ENCODE data around the gene YIPF2. TPM values are rescaled to one million over a fixed set of nuclear protein-coding genes. Genes with fewer than 3 reads are reported as not detected.

Gene YIPF2
- total and polyA plus RNA-seq, 2 of the 4 experiments (the other 2 are of a cell fraction), result 61.5 to 78.0 TPM

- no peak overlapping the region for H2BK5ac ChIP-seq (ENCODE audit: low read depth, low read length, poor library complexity, severe bottlenecking)
- TF ChIP-seq MAFK (IDR thresholded peaks at IDR 0.05; ENCODE audit: low read depth, low read length) (no peak), MXI1 (IDR thresholded peaks at IDR 0.05; ENCODE audit: borderline replicate concordance, low read depth, low read length) (no peak), ELK1 (IDR thresholded peaks at IDR 0.05; ENCODE audit: borderline replicate concordance, low read depth, low read length) (no peak), RFX5 (IDR thresholded peaks at IDR 0.05; ENCODE audit: low read depth, low read length) (no peak), MAZ (IDR thresholded peaks at IDR 0.05; ENCODE audit: borderline replicate concordance, low read depth, low read length) (no peak), FOS (IDR thresholded peaks at IDR 0.05; ENCODE audit: low read depth, low read length) (no peak), POLR2A (IDR thresholded peaks at IDR 0.05; ENCODE audit: low read depth, low read length) (no peak), SMC3 (IDR thresholded peaks at IDR 0.05; ENCODE audit: low read depth, low read length) (no peak), CTCF (conservative IDR thresholded peaks at IDR 0.05; ENCODE audit: low read depth, low read length) (no peak), RAD21 (IDR thresholded peaks at IDR 0.05; ENCODE audit: low read length) (no peak), BHLHE40 (IDR thresholded peaks at IDR 0.05; ENCODE audit: low read depth, low read length) (no peak), USF2 (IDR thresholded peaks at IDR 0.05; ENCODE audit: low read depth, low read length) (no peak), RCOR1 (IDR thresholded peaks at IDR 0.05; ENCODE audit: insufficient replicate concordance, low read length) (no peak), CEBPB (IDR thresholded peaks at IDR 0.05; ENCODE audit: low read depth, low read length) (no peak), NFE2L2 (IDR thresholded peaks at IDR 0.05; ENCODE audit: low read depth, low read length) (no peak), CHD1 (IDR thresholded peaks at IDR 0.05; ENCODE audit: low read depth, low read length) (no peak)
- H2AK9ac ChIP-seq (replicated peaks; ENCODE audit: low read depth, low read length, poor library complexity), result no peak overlapping the region
- BruUV-seq (replicated peaks), result no TSS peak
- H2AFZ ChIP-seq (replicated peaks; ENCODE audit: low read length, poor library complexity), result no peak overlapping the region
- H4K20me1 ChIP-seq (ENCODE audit: insufficient read depth, low read length), result peaks cover 66% of the 10 kb centered on the region
- WGBS, 2 experiments (ENCODE audit: extremely low coverage in 2 of 2, insufficient read length in 1 of 2), result no CpG with 5 or more reads among the region's 4 CpGs
- peaks cover 29% of the 10 kb centered on the region for H3K9me1 ChIP-seq (ENCODE audit: insufficient read depth, low read length)
- no peak overlapping the region for H4K91ac ChIP-seq (ENCODE audit: insufficient read depth, low read depth, low read length)
- H3K18ac ChIP-seq (ENCODE audit: low read depth, low read length), result no peak overlapping the region
- POLR2A ChIA-PET (ENCODE audit: unreplicated experiment), result no interaction called here
- dilution Hi-C loops (cut with HindIII; ENCODE audit: low sequenced_read_pairs, unreplicated experiment), result no loop called here
- H3K4me3 ChIP-seq (ENCODE audit: insufficient read depth, low read depth, low read length), result no peak overlapping the region
- no peak overlapping the region for H3K14ac ChIP-seq (replicated peaks; ENCODE audit: low read depth, low read length)
- in situ Hi-C loops (cut with MboI; ENCODE audit: low sequenced_read_pairs), result no loop called here
- H2BK15ac ChIP-seq (ENCODE audit: low read depth, low read length), result no peak overlapping the region
- H4K5ac ChIP-seq (ENCODE audit: low read depth, low read length), result no peak overlapping the region
- no peak overlapping the region for H2BK20ac ChIP-seq (ENCODE audit: low read depth, low read length)
- no peak overlapping the region for H4K8ac ChIP-seq (ENCODE audit: low read depth in 2 of 2, low read length in 2 of 2)
- H3K4me1 ChIP-seq (ENCODE audit: control insufficient read depth, insufficient read depth, low read length), result peaks cover 11% of the 10 kb centered on the region
- no peak overlapping the region for H3K23ac ChIP-seq (ENCODE audit: low read depth, low read length)
- DNase-seq (no peak), ATAC-seq (ENCODE audit: low read depth) (no peak)
- H2AK5ac ChIP-seq (ENCODE audit: low read depth, low read length), result no peak overlapping the region
- H3K27ac ChIP-seq (ENCODE audit: insufficient read depth, low read length), result no peak overlapping the region
- H3K56ac ChIP-seq (ENCODE audit: extremely low read depth, insufficient read depth, low read length), result no peak overlapping the region
- peaks cover 24 to 85% of the 10 kb centered on the region in 2 experiments for H3K79me1 ChIP-seq (ENCODE audit: low read depth in 1 of 2, low read length in 2 of 2)
- no peaks in the 10 kb centered on the region for H3K27me3 ChIP-seq (ENCODE audit: control insufficient read depth, insufficient read depth, low read length)
- no peak overlapping the region for H3K4ac ChIP-seq (ENCODE audit: low read depth, low read length)
- CTCF ChIA-PET, result interaction anchor here (0.5 to 0.6 kb wide), 2 partner anchors 51 to 440 kb away, joined by 3 to 8 read pairs; no protein-coding TSS in a partner anchor
- no peak overlapping the region for H3K9ac ChIP-seq (ENCODE audit: low read depth, low read length)
- intact Hi-C loops (cut with micrococcal nuclease), result no loop called here
- no peak overlapping the region for H2BK120ac ChIP-seq (ENCODE audit: low read depth, low read length)
- H3K36me3 ChIP-seq (ENCODE audit: control insufficient read depth, insufficient read depth, low read length), result 0 out of 2 replicates have a peak, but pooled peaks cover 2% of the 10 kb centered on the region
- H3K4me2 ChIP-seq (ENCODE audit: low read depth, low read length), result no peak overlapping the region
- no peaks in the 10 kb centered on the region for H3K9me3 ChIP-seq (ENCODE audit: control insufficient read depth, insufficient read depth, low read length)
Observed at GRCh38 chr19:10889880-10890279, 38.6 kb downstream of the YIPF2 start.
